Measurements from ENCODE around the gene KCND3.
A peak's percentile ranks its signal among the peaks of the same experiment; 100 is the strongest.

Gene KCND3

GRCh38 chr1:111739194-111739924 is 250.1 kb downstream of the KCND3 start, which contains the start of gene INKA2:
Gene INKA2 (minus strand): TSS chr1:111739395. CDS start chr1:111739242, 153 bp downstream.
- Histone ChIP-seq H3K9me3 (ENCODE audit: severe bottlenecking) (no peaks in the 10 kb centered on the region), H3K36me3 (ENCODE audit: low read depth) (no peaks in the 10 kb centered on the region), H3K4me3 (ENCODE audit: severe bottlenecking) (peak within 1 kb of the TSS; percentile 53), H3K27me3 (ENCODE audit: insufficient read depth, poor library complexity, severe bottlenecking) (peaks cover 7% of the 10 kb centered on the region), H3K4me1 (ENCODE audit: insufficient read depth, poor library complexity, severe bottlenecking) (no peaks in the 10 kb centered on the region), H3K27ac (ENCODE audit: poor library complexity, severe bottlenecking) (peak within 1 kb of the TSS; percentile 48)
- peak; percentile 87 for DNase-seq (ENCODE audit: low spot score)
- TF ChIP-seq, protein P1, sequence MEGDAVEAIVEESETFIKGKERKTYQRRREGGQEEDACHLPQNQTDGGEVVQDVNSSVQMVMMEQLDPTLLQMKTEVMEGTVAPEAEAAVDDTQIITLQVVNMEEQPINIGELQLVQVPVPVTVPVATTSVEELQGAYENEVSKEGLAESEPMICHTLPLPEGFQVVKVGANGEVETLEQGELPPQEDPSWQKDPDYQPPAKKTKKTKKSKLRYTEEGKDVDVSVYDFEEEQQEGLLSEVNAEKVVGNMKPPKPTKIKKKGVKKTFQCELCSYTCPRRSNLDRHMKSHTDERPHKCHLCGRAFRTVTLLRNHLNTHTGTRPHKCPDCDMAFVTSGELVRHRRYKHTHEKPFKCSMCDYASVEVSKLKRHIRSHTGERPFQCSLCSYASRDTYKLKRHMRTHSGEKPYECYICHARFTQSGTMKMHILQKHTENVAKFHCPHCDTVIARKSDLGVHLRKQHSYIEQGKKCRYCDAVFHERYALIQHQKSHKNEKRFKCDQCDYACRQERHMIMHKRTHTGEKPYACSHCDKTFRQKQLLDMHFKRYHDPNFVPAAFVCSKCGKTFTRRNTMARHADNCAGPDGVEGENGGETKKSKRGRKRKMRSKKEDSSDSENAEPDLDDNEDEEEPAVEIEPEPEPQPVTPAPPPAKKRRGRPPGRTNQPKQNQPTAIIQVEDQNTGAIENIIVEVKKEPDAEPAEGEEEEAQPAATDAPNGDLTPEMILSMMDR (IDR thresholded peaks at IDR 0.05; ENCODE audit: poor library complexity, severe bottlenecking), result peak; percentile 14
- peak; percentile 81 for ATAC-seq (ENCODE audit: low read depth)

- H3K36me3 ChIP-seq (ENCODE audit: low read depth), result no peaks in the 10 kb centered on the region
- DNase-seq (ENCODE audit: low spot score), result no peak
- H3K4me3 ChIP-seq (ENCODE audit: severe bottlenecking), result peak overlapping the region; percentile 53
- no peaks in the 10 kb centered on the region for H3K4me1 ChIP-seq (ENCODE audit: insufficient read depth, poor library complexity, severe bottlenecking)
- peak overlapping the region; percentile 48 for H3K27ac ChIP-seq (ENCODE audit: poor library complexity, severe bottlenecking)
- peaks cover 7% of the 10 kb centered on the region for H3K27me3 ChIP-seq (ENCODE audit: insufficient read depth, poor library complexity, severe bottlenecking)
- no peaks in the 10 kb centered on the region for H3K9me3 ChIP-seq (ENCODE audit: severe bottlenecking)
- TF ChIP-seq, protein P1 (IDR thresholded peaks at IDR 0.05; ENCODE audit: poor library complexity, severe bottlenecking), result no peak
- ATAC-seq (ENCODE audit: low read depth), result peak; percentile 60
Observed at GRCh38 chr1:111738436-111739193, 250.9 kb downstream of the KCND3 start.

DNA sequence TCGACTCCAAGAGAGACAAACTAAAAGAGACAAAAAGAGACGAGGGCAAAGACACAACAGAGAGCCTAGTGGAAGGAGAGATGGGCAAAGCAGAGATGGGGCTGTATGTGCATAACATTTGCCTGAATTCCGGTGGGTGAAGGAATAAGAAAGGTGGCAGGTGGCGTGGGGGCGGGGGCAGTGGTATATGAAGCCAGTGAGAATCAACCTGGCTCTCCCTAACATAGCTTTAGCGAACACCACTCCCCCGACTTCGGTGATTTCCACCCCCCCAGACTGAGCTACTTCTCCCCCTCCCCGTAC is 251.4 kb downstream of the KCND3 start:
- H3K9me3 ChIP-seq (ENCODE audit: severe bottlenecking), result no peaks in the 10 kb centered on the region
- TF ChIP-seq, protein P1 (IDR thresholded peaks at IDR 0.05; ENCODE audit: poor library complexity, severe bottlenecking), result no peak
- ATAC-seq (ENCODE audit: low read depth), result no peak
- H3K4me1 ChIP-seq (ENCODE audit: insufficient read depth, poor library complexity, severe bottlenecking), result no peaks in the 10 kb centered on the region
- H3K4me3 ChIP-seq (ENCODE audit: severe bottlenecking), result peak overlapping the region; percentile 53
- H3K27me3 ChIP-seq (ENCODE audit: insufficient read depth, poor library complexity, severe bottlenecking), result peaks cover 7% of the 10 kb centered on the region
- no peaks in the 10 kb centered on the region for H3K36me3 ChIP-seq (ENCODE audit: low read depth)
- DNase-seq (ENCODE audit: low spot score), result no peak
- H3K27ac ChIP-seq (ENCODE audit: poor library complexity, severe bottlenecking), result no peak overlapping the region

GRCh38 chr1:111737216-111738132 is 252.0 kb downstream of the KCND3 start:
- peaks cover 7% of the 10 kb centered on the region for H3K27me3 ChIP-seq (ENCODE audit: insufficient read depth, poor library complexity, severe bottlenecking)
- no peak overlapping the region for H3K4me3 ChIP-seq (ENCODE audit: severe bottlenecking)
- no peaks in the 10 kb centered on the region for H3K9me3 ChIP-seq (ENCODE audit: severe bottlenecking)
- TF ChIP-seq, protein P1 (IDR thresholded peaks at IDR 0.05; ENCODE audit: poor library complexity, severe bottlenecking), result no peak
- no peak overlapping the region for H3K27ac ChIP-seq (ENCODE audit: poor library complexity, severe bottlenecking)
- DNase-seq (ENCODE audit: low spot score) (no peak), ATAC-seq (ENCODE audit: low read depth) (no peak)
- no peaks in the 10 kb centered on the region for H3K36me3 ChIP-seq (ENCODE audit: low read depth)
- H3K4me1 ChIP-seq (ENCODE audit: insufficient read depth, poor library complexity, severe bottlenecking), result no peaks in the 10 kb centered on the region
